Breast epithelium (tissue), 4 donors: ENCODE data around the gene GPX1. TPM values are rescaled to one million over a fixed set of nuclear protein-coding genes. Genes with fewer than 3 reads are reported as not detected.

Experiments used
- DNase-seq, 2 donors: peaks; one replicate each; pipeline ENCODE4 v3.0.0-alpha.2; 2019; ENCODE audit warnings: low spot score in 2 of 2
- H3K27ac ChIP-seq, 2 donors: fragments of 200-600 bp; sonication (generic) in 1 of 2; one replicate each; pipeline ENCODE4 v1.5.1; 2016 to 2019; ENCODE audit warnings: mild to moderate bottlenecking in 1 of 2
- H3K27me3 ChIP-seq, 2 donors: fragments of 200-600 bp; sonication (generic) in 1 of 2; one replicate each; pipeline versions ENCODE4 v1.5.1 to v1.6.0; 2017 to 2019; ENCODE audit warnings: control low read depth in 1 of 2, mild to moderate bottlenecking in 1 of 2
- H3K36me3 ChIP-seq: fragments of 200-600 bp; one replicate; pipeline ENCODE4 v1.5.1; 2019
- H3K4me1 ChIP-seq, 2 donors: fragments of 200-600 bp; sonication (generic); one replicate each; pipeline ENCODE4 v1.5.1; 2016 to 2019; ENCODE audit warnings: control low read depth in 1 of 2
- H3K4me3 ChIP-seq, 3 donors: fragments of 200-600 bp; sonication (generic); 1 replicate in 2 of 3; 2 replicates in 1 of 3; pipeline ENCODE4 v1.5.1; 2016 to 2019; ENCODE audit warnings: mild to moderate bottlenecking in 3 of 3, moderate library complexity in 2 of 3
- H3K9me3 ChIP-seq, 2 donors: fragments of 200-600 bp; sonication (generic) in 1 of 2; one replicate each; pipeline ENCODE4 v1.5.1; 2016 to 2019; ENCODE audit warnings: control low read depth in 1 of 2
- POLR2A ChIP-seq: fragments of 450-650 bp; IDR thresholded peaks from one replicate; pipeline ENCODE4 v1.6.1; 2016; ENCODE audit warnings: antibody characterized with exemption, mild to moderate bottlenecking, moderate library complexity
- POLR2AphosphoS5 ChIP-seq, 3 donors: sonication (generic); formaldehyde crosslinking; IDR thresholded peaks; one replicate each; pipeline ENCODE4 v1.6.1; 2017; ENCODE audit warnings: antibody characterized with exemption in 3 of 3
- intact Hi-C: fragments of 100-400 bp; cut with DNase I; formaldehyde crosslinking; loops from one replicate; pipeline ENCODE4 v1.15.1; 2023; ENCODE audit warnings: low total_unique reads
- total RNA-seq, 3 donors: library from RNA; depleted of rRNA; stranded (reverse); fragments of >200 nt; gene quantifications; one replicate each; pipeline ENCODE4 v1.1.0, GENCODE V29; 2016
- TF ChIP-seq, protein P1 (sequence below), 3 donors: fragments of 450-650 bp; IDR thresholded peaks; one replicate each; pipeline ENCODE4 v1.5.1; 2016 to 2017; ENCODE audit warnings: antibody characterized with exemption in 3 of 3, mild to moderate bottlenecking in 3 of 3, moderate library complexity in 3 of 3

Gene GPX1
- total RNA-seq, 3 donors from 2014 or later, result 205 to 653 (median 275) TPM

DNA sequence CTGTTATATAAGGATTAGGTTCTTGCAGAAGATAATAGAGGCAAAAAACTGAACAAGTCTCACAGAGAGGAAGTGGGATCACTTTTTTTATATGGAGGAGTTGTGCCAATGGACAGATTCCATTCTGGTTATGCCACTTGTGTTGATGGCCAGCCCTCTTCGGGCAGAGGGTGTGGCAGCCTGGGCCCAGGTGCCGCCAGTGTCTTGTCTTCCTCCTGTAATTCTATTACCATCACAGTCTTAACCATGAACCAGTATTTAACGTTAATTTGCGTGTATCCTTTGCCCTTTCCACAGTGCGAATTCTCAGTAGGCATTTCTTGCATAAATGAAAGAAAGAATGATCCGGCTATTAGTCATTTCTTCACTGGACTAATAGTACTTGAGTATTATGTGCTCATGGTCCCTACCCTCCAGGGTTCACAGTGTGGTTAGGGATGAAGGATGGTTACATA, 11.3 kb downstream of the GPX1 start:
- intact Hi-C loops, result no loop called here
- TF ChIP-seq POLR2AphosphoS5 (IDR thresholded peaks at IDR 0.05) (peak in 1 of 3 donors; percentile 40), POLR2A (no peak)
- TF ChIP-seq, protein P1, sequence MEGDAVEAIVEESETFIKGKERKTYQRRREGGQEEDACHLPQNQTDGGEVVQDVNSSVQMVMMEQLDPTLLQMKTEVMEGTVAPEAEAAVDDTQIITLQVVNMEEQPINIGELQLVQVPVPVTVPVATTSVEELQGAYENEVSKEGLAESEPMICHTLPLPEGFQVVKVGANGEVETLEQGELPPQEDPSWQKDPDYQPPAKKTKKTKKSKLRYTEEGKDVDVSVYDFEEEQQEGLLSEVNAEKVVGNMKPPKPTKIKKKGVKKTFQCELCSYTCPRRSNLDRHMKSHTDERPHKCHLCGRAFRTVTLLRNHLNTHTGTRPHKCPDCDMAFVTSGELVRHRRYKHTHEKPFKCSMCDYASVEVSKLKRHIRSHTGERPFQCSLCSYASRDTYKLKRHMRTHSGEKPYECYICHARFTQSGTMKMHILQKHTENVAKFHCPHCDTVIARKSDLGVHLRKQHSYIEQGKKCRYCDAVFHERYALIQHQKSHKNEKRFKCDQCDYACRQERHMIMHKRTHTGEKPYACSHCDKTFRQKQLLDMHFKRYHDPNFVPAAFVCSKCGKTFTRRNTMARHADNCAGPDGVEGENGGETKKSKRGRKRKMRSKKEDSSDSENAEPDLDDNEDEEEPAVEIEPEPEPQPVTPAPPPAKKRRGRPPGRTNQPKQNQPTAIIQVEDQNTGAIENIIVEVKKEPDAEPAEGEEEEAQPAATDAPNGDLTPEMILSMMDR (IDR thresholded peaks at IDR 0.05), result no peak
- Histone ChIP-seq H3K4me1 (no peaks in the 10 kb centered on the region), H3K36me3 (no peaks in the 10 kb centered on the region), H3K4me3 (no peak overlapping the region), H3K27ac (peak overlapping the region; percentile 80 to 85), H3K27me3 (no peaks in the 10 kb centered on the region), H3K9me3 (no peaks in the 10 kb centered on the region)
- peak in 1 of 2 donors; percentile 76 for DNase-seq

DNA sequence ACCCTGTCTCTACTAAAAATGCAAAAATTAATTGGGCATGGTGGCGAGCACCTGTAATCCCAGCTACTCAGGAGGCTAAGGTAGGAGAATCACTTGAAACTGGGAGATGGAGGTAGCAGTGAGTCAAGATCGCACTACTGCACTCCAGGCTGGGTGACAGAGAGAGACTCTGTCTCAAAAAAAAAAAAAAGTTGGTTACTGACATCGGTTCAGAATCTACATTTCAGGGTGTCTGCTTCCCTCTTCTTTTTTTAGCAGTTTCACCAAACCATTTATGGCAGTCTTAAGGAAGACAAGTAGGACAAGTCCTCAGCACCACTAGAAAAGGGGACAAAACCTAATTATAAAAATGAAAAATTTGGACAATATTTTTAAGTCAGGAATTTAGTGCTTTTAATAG, 15.0 kb downstream of the GPX1 start:
- TF ChIP-seq POLR2AphosphoS5 (IDR thresholded peaks at IDR 0.05) (no peak), POLR2A (no peak)
- TF ChIP-seq, protein P1 (IDR thresholded peaks at IDR 0.05), result no peak
- intact Hi-C loops, result loop anchor here (5.0 kb wide), 1 partner anchor 589 kb away; no protein-coding TSS in a partner anchor
- no peak for DNase-seq
- no peaks in the 10 kb centered on the region for H3K9me3 ChIP-seq
- no peaks in the 10 kb centered on the region for H3K36me3 ChIP-seq
- H3K4me1 ChIP-seq, result peaks cover 0 to 6% of the 10 kb centered on the region in 2 donors
- H3K27me3 ChIP-seq, result no peaks in the 10 kb centered on the region
- no peak overlapping the region for H3K27ac ChIP-seq
- no peak overlapping the region for H3K4me3 ChIP-seq

DNA sequence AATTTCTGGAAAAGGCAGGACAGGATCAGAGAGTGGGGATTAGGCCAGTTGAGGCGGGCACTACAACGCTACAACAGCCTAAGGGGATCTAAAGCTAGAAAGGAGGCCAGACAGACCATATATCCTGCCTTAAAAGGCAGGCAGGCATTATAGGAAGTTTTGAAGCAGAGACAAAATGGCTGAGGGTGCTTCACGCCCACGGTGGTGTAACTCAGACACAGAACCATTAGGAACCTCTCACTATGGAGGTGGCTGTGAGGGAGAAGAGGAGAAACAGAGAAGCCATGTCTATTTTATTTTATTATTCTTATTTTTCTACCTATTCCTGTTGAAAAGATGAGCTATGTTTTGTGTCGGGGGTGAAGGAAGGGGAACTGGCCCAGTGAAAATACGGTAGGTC, 16.2 kb downstream of the GPX1 start:
- Histone ChIP-seq H3K36me3 (no peaks in the 10 kb centered on the region), H3K9me3 (no peaks in the 10 kb centered on the region), H3K4me3 (no peak overlapping the region), H3K27me3 (no peaks in the 10 kb centered on the region), H3K4me1 (peaks cover 0 to 6% of the 10 kb centered on the region in 2 donors), H3K27ac (peak overlapping the region in 1 of 2 donors; percentile 41)
- no peak for DNase-seq
- TF ChIP-seq, protein P1 (IDR thresholded peaks at IDR 0.05), result no peak
- no peak for TF ChIP-seq POLR2A
- TF ChIP-seq POLR2AphosphoS5 (IDR thresholded peaks at IDR 0.05), result no peak
- intact Hi-C loops, result loop anchor here (5.0 kb wide), 1 partner anchor 590 kb away; no protein-coding TSS in a partner anchor

DNA sequence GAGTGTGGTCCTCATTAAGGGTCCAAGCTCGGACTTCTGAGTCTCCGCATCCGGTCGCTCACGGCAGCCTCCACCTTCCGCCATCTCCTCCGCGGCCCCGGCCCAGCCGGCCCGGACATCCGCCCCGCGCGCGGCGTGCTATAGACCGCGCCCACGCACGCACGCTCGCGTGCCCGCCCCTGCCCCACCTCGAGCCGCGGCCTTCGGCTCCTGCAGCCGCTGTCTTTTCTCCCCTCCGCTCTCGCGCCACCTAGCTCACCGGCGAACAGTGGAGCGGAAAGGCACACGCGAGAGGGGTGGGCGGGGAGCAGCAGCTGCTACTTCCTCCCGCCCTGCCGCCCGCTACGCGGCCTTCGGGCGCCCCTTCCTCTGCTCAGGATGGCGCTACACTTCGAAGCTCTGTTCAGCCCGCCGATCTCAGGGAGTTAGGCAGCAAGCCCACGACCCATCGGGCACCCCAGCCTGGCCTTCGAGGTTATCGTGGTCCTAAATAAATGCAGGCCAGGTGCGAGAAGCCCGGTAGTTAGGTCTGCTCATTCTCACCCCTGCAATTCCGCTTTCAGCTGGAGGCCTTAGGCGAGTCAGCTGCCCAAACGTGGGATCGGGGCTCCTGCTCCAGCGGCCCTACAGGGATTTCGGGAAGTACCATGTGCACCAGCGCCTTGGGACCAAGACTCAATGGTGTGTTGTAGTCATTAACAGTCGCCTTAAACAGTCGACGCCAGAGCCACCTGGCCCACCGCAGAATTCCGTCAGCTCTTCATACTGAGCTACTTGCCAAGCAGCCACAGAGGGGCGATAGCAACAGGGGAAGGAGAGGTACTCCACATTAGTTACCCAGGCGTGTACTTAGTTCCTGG, 18.0 kb downstream of the GPX1 start, which contains the start of gene USP4:
Gene USP4 (minus strand): TSS at position 113 of the 860 bp plus-strand sequence. CDS start 29 bp downstream, at position 84.
- DNase-seq, result peak; percentile 85 to 87
- no peaks in the 10 kb centered on the region for H3K36me3 ChIP-seq
- H3K9me3 ChIP-seq, result no peaks in the 10 kb centered on the region
- H3K27ac ChIP-seq, result peak within 1 kb of the TSS; percentile 90 to 98
- H3K27me3 ChIP-seq, result no peaks in the 10 kb centered on the region
- TF ChIP-seq POLR2A, result no peak
- TF ChIP-seq, protein P1 (IDR thresholded peaks at IDR 0.05), result peak in 1 of 3 donors; percentile 23
- TF ChIP-seq POLR2AphosphoS5 (IDR thresholded peaks at IDR 0.05), result peak; percentile 70 to 85 (median 83)
- intact Hi-C loops, result loop anchor here (5.0 kb wide), 1 partner anchor 592 kb away; no protein-coding TSS in a partner anchor
- peaks cover 0 to 6% of the 10 kb centered on the region in 2 donors for H3K4me1 ChIP-seq
- H3K4me3 ChIP-seq, result peak within 1 kb of the TSS; percentile 71 to 95 (median 88)

DNA sequence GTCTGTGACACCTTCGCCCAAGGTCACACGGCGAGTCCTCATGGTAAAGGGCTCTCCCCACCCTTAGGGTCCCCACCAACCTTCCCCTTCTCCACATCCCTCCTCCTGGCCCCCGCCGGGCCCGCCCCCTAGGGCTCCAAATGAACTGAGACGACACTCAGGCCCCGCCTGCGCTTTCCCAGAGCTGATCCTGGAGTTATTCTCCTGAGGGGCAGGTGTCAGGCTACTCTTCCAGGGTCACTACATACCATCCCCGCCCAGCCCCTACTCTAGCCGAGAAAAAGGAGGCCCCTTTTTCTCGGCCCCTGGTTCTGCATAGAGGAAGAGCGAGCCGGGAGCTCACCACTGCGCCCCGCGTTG, 18.6 kb downstream of the GPX1 start:
- Histone ChIP-seq H3K36me3 (no peaks in the 10 kb centered on the region), H3K9me3 (no peaks in the 10 kb centered on the region), H3K27ac (peak overlapping the region; percentile 90 to 98), H3K4me3 (peak overlapping the region; percentile 71 to 95 (median 88)), H3K27me3 (no peaks in the 10 kb centered on the region), H3K4me1 (peaks cover 0 to 6% of the 10 kb centered on the region in 2 donors)
- peak in 1 of 2 donors; percentile 32 for DNase-seq
- intact Hi-C loops, result no loop called here
- TF ChIP-seq, protein P1 (IDR thresholded peaks at IDR 0.05), result no peak
- TF ChIP-seq POLR2AphosphoS5 (IDR thresholded peaks at IDR 0.05), result no peak
- TF ChIP-seq POLR2A, result no peak
